ENCODE data around the gene RIPK4.

RIPK4 gene

GRCh38 chr21:41753006-41753898 lies 13.6 kb downstream of the RIPK4 start:
- Mint-ChIP-seq H3K36me3 (ENCODE audit: insufficient read depth) (peaks cover 1% of the 10 kb centered on the region), H3K4me1 (no peaks in the 10 kb centered on the region), H3K4me3 (no peak overlapping the region), H3K9me3 (no peaks in the 10 kb centered on the region), H3K27ac (ENCODE audit: low read depth) (no peak overlapping the region), H3K27me3 (peaks cover 18% of the 10 kb centered on the region)
- DNase-seq (ENCODE audit: low spot score in 2 of 2), result no peak
- no peak for ATAC-seq (replicated peaks; ENCODE audit: extremely low read depth, poor library complexity, severe bottlenecking)

GRCh38 chr21:41752231-41752681 lies 14.6 kb downstream of the RIPK4 start:
- DNase-seq (ENCODE audit: low spot score in 2 of 2) (no peak), ATAC-seq (replicated peaks; ENCODE audit: extremely low read depth, poor library complexity, severe bottlenecking) (no peak)
- Mint-ChIP-seq H3K4me3 (no peak overlapping the region), H3K9me3 (no peaks in the 10 kb centered on the region), H3K4me1 (no peaks in the 10 kb centered on the region), H3K36me3 (ENCODE audit: insufficient read depth) (peaks cover 1% of the 10 kb centered on the region), H3K27me3 (peaks cover 20% of the 10 kb centered on the region), H3K27ac (ENCODE audit: low read depth) (no peak overlapping the region)

- H3K4me1 Mint-ChIP-seq, result no peaks in the 10 kb centered on the region
- DNase-seq (ENCODE audit: low spot score in 2 of 2) (no peak), ATAC-seq (replicated peaks; ENCODE audit: extremely low read depth, poor library complexity, severe bottlenecking) (no peak)
- H3K27ac Mint-ChIP-seq (ENCODE audit: low read depth), result no peak overlapping the region
- no peaks in the 10 kb centered on the region for H3K9me3 Mint-ChIP-seq
- H3K36me3 Mint-ChIP-seq (ENCODE audit: insufficient read depth), result peaks cover 1% of the 10 kb centered on the region
- no peak overlapping the region for H3K4me3 Mint-ChIP-seq
- peaks cover 27% of the 10 kb centered on the region for H3K27me3 Mint-ChIP-seq
Measured at GRCh38 chr21:41751611-41752011, 15.2 kb downstream of the RIPK4 start.

GRCh38 chr21:41750532-41751151 lies 16.2 kb downstream of the RIPK4 start:
- Mint-ChIP-seq H3K9me3 (no peaks in the 10 kb centered on the region), H3K4me3 (no peak overlapping the region), H3K27me3 (peaks cover 29% of the 10 kb centered on the region), H3K36me3 (ENCODE audit: insufficient read depth) (peaks cover 1% of the 10 kb centered on the region), H3K27ac (ENCODE audit: low read depth) (no peak overlapping the region), H3K4me1 (no peaks in the 10 kb centered on the region)
- no peak for ATAC-seq (replicated peaks; ENCODE audit: extremely low read depth, poor library complexity, severe bottlenecking)
- no peak for DNase-seq (ENCODE audit: low spot score in 2 of 2)

GRCh38 chr21:41750051-41750450 lies 16.8 kb downstream of the RIPK4 start:
- H3K9me3 Mint-ChIP-seq, result no peaks in the 10 kb centered on the region
- H3K27ac Mint-ChIP-seq (ENCODE audit: low read depth), result no peak overlapping the region
- H3K27me3 Mint-ChIP-seq, result peaks cover 34% of the 10 kb centered on the region
- H3K4me1 Mint-ChIP-seq, result no peaks in the 10 kb centered on the region
- no peak overlapping the region for H3K4me3 Mint-ChIP-seq
- H3K36me3 Mint-ChIP-seq (ENCODE audit: insufficient read depth), result peaks cover 1% of the 10 kb centered on the region
- no peak for ATAC-seq (replicated peaks; ENCODE audit: extremely low read depth, poor library complexity, severe bottlenecking)
- no peak for DNase-seq (ENCODE audit: low spot score in 2 of 2)

GRCh38 chr21:41749286-41749685 lies 17.6 kb downstream of the RIPK4 start:
- no peaks in the 10 kb centered on the region for H3K9me3 Mint-ChIP-seq
- DNase-seq (ENCODE audit: low spot score in 2 of 2) (no peak), ATAC-seq (replicated peaks; ENCODE audit: extremely low read depth, poor library complexity, severe bottlenecking) (no peak)
- no peak overlapping the region for H3K4me3 Mint-ChIP-seq
- no peak overlapping the region for H3K27ac Mint-ChIP-seq (ENCODE audit: low read depth)
- peaks cover 1% of the 10 kb centered on the region for H3K36me3 Mint-ChIP-seq (ENCODE audit: insufficient read depth)
- peaks cover 42% of the 10 kb centered on the region for H3K27me3 Mint-ChIP-seq
- no peaks in the 10 kb centered on the region for H3K4me1 Mint-ChIP-seq

GRCh38 chr21:41747943-41748738 lies 18.7 kb downstream of the RIPK4 start:
- DNase-seq (ENCODE audit: low spot score in 2 of 2) (no peak), ATAC-seq (replicated peaks; ENCODE audit: extremely low read depth, poor library complexity, severe bottlenecking) (no peak)
- no peaks in the 10 kb centered on the region for H3K9me3 Mint-ChIP-seq
- H3K27ac Mint-ChIP-seq (ENCODE audit: low read depth), result no peak overlapping the region
- H3K4me1 Mint-ChIP-seq, result no peaks in the 10 kb centered on the region
- no peak overlapping the region for H3K4me3 Mint-ChIP-seq
- H3K27me3 Mint-ChIP-seq, result peaks cover 42% of the 10 kb centered on the region
- H3K36me3 Mint-ChIP-seq (ENCODE audit: insufficient read depth), result peaks cover 1% of the 10 kb centered on the region

- peaks cover 1% of the 10 kb centered on the region for H3K36me3 Mint-ChIP-seq (ENCODE audit: insufficient read depth)
Measured at GRCh38 chr21:41746744-41747006, 20.2 kb downstream of the RIPK4 start.

GRCh38 chr21:41745971-41746743 lies 20.7 kb downstream of the RIPK4 start:
- Mint-ChIP-seq H3K27ac (ENCODE audit: low read depth) (no peak overlapping the region), H3K9me3 (no peaks in the 10 kb centered on the region), H3K36me3 (ENCODE audit: insufficient read depth) (peaks cover under 1% of the 10 kb centered on the region), H3K27me3 (peaks cover 37% of the 10 kb centered on the region), H3K4me1 (no peaks in the 10 kb centered on the region), H3K4me3 (no peak overlapping the region)
- no peak for ATAC-seq (replicated peaks; ENCODE audit: extremely low read depth, poor library complexity, severe bottlenecking)
- no peak for DNase-seq (ENCODE audit: low spot score in 2 of 2)

More at GRCh38 chr21:41746744-41747006, 20.2 kb downstream of the RIPK4 start:
- no peaks in the 10 kb centered on the region for H3K4me1 Mint-ChIP-seq
- H3K27me3 Mint-ChIP-seq, result peaks cover 37% of the 10 kb centered on the region
- DNase-seq (ENCODE audit: low spot score in 2 of 2) (no peak), ATAC-seq (replicated peaks; ENCODE audit: extremely low read depth, poor library complexity, severe bottlenecking) (no peak)
- no peaks in the 10 kb centered on the region for H3K9me3 Mint-ChIP-seq
- no peak overlapping the region for H3K4me3 Mint-ChIP-seq
- no peak overlapping the region for H3K27ac Mint-ChIP-seq (ENCODE audit: low read depth)

- H3K4me1 Mint-ChIP-seq, result no peaks in the 10 kb centered on the region
- no peaks in the 10 kb centered on the region for H3K36me3 Mint-ChIP-seq (ENCODE audit: insufficient read depth)
- ATAC-seq (replicated peaks; ENCODE audit: extremely low read depth, poor library complexity, severe bottlenecking) (no peak), DNase-seq (ENCODE audit: low spot score in 2 of 2) (no peak)
- no peaks in the 10 kb centered on the region for H3K9me3 Mint-ChIP-seq
- peaks cover 37% of the 10 kb centered on the region for H3K27me3 Mint-ChIP-seq
- no peak overlapping the region for H3K4me3 Mint-ChIP-seq
- H3K27ac Mint-ChIP-seq (ENCODE audit: low read depth), result no peak overlapping the region
Measured at GRCh38 chr21:41745026-41745820, 21.6 kb downstream of the RIPK4 start.

GRCh38 chr21:41744028-41744930 lies 22.6 kb downstream of the RIPK4 start:
- ATAC-seq (replicated peaks; ENCODE audit: extremely low read depth, poor library complexity, severe bottlenecking) (no peak), DNase-seq (ENCODE audit: low spot score in 2 of 2) (no peak)
- no peak overlapping the region for H3K27ac Mint-ChIP-seq (ENCODE audit: low read depth)
- no peak overlapping the region for H3K4me3 Mint-ChIP-seq
- H3K36me3 Mint-ChIP-seq (ENCODE audit: insufficient read depth), result peaks cover 2% of the 10 kb centered on the region
- H3K4me1 Mint-ChIP-seq, result no peaks in the 10 kb centered on the region
- peaks cover 41% of the 10 kb centered on the region for H3K27me3 Mint-ChIP-seq
- H3K9me3 Mint-ChIP-seq, result no peaks in the 10 kb centered on the region
